ENCODE results near the gene MAG. TPM values are rescaled to one million over a fixed set of nuclear protein-coding genes. Genes with fewer than 3 reads are reported as not detected.

The MAG gene
- polyA plus RNA-seq, 12 donors = 0.11 to 1.3 (median 0.37) TPM; not detected in 4

DNA sequence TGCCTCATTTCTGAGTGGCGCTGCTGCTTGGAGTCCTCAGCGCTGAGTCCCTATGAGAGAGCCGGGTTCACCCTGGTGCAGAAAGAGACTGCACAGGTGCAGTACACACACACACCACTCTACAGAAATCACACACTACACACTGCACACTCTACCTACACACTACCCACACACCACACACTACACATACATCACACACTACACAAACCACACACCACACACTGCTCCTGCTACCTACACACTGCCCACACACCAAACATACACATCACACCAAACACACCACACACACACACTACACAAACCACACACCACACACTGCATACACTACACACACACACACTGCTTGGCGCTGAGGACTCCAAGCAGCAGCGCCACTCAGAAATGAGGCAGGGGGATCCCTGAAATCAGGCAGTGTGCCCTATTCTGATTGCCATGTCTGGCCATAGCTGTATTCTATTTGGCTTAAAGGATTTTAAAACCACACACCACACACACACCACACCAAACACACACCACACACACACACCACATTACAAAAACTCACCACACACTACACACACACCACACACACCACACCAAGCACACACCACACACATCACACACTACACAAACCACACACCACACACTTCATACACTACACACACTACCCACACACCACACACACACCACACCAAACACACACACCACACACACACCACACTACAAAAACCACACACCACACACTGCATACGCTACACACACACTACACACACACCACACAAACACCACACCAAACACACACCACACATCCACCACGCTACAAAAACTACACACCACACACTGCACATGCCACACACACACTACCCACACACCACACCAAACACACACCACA, 4.9 kb downstream of the MAG start:
- DNase-seq = no peak

DNA sequence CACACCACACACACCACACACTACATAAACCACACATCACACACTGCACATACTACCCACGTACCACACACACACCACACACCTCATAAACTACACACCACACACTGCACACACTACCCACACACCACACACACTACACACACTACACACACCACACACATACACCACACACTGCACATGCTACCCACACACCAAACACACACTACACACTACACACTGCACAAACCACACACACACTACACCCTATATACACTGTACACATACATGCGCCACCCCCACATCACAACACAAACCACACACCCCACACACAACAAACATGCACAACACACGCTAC, 5.5 kb downstream of the MAG start:
- no peak for DNase-seq

DNA sequence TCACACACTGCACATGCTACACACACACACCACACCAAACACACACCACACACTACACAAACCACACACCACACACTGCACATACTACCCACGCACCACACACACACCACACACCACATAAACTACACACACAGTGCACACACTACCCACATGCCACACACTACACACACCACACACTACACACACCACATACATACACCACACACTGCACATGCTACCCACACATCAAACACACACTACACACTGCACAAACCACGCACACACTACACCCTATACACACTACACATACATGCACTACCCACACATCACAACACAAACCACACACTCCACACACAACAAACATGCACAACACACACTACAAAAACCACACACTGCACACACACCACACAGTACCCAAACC, 6.0 kb downstream of the MAG start:
- DNase-seq = no peak

DNA sequence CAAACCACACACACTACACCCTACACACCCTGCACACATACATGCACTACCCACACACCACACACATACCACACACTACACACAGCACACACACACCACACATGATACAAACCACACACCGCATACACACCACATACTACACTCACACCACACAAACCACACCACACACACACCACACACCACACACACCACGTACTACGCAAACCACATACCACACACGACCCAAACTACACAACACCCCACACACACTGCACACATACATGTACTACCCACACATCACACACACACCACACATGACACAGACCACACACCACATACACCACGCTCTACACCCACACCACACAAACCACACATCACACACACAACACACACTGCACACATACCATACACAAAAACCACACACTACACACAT, 6.6 kb downstream of the MAG start:
- DNase-seq = no peak

DNA sequence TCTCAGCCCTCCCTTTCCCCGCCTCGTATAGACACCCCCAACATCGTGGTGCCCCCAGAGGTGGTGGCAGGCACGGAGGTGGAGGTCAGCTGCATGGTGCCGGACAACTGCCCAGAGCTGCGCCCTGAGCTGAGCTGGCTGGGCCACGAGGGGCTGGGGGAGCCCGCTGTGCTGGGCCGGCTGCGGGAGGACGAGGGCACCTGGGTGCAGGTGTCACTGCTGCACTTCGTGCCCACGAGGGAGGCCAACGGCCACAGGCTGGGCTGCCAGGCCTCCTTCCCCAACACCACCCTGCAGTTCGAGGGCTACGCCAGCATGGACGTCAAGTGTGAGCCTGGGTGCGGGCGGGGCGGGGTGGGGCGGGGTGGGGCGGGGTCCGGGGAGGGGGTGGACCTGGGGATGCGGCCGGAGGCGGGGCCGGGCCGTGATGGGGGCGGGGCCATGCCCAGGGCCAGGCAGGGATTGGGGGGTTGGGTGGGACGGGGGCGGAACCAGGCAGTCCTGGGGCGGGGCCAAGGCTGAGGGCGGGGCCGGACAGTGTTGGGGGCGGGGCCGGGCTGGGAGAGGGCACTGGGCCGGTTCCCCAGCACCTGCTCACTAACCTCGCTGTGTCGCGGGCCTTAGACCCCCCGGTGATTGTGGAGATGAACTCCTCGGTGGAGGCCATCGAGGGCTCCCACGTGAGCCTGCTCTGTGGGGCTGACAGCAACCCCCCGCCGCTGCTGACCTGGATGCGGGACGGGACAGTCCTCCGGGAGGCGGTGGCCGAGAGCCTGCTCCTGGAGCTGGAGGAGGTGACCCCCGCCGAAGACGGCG, 7.8 kb downstream of the MAG start:
- DNase-seq = no peak

DNA sequence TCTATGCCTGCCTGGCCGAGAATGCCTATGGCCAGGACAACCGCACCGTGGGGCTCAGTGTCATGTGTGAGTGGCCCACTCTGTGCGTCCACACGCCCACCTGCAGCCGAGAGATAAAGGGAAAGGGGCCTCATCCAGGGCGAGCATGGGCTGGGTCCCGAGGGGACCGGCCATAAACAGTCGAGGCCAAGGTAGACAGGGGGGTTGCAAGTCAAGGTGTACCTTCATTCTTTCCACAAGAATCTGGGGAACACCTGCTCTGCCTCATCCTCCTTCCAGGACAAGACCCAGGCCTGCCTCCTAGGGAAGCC, 8.3 kb downstream of the MAG start:
- DNase-seq = no peak

DNA sequence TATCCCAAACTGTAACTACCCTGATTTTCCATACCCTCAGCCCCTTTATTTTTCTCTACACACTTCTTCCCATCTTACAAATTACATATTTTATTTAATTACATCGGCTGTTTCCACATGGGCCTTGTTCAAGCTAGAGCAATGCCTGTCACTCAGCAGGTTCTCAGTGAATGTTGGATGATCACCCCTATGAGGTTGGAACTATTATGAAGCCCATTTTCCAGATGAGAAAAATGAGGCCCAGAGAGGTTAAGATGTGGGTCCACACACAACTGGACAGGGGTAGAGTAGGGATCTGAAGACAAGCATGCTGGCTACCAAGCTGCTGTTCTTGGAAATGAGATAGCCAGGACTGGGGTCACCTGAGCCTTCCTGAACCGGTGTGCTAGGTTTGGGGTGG, 10.0 kb downstream of the MAG start:
- no peak for DNase-seq

DNA sequence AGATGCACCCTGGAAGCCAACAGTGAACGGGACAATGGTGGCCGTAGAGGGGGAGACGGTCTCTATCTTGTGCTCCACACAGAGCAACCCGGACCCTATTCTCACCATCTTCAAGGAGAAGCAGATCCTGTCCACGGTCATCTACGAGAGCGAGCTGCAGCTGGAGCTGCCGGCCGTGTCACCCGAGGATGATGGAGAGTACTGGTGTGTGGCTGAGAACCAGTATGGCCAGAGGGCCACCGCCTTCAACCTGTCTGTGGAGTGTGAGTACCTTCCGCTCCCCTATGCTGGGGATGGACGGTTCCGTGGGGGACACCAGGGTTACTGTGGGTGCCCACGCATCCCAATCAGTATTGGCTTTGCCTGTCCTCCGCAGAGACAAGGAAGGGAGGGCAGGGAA, 10.5 kb downstream of the MAG start:
- DNase-seq = no peak

DNA sequence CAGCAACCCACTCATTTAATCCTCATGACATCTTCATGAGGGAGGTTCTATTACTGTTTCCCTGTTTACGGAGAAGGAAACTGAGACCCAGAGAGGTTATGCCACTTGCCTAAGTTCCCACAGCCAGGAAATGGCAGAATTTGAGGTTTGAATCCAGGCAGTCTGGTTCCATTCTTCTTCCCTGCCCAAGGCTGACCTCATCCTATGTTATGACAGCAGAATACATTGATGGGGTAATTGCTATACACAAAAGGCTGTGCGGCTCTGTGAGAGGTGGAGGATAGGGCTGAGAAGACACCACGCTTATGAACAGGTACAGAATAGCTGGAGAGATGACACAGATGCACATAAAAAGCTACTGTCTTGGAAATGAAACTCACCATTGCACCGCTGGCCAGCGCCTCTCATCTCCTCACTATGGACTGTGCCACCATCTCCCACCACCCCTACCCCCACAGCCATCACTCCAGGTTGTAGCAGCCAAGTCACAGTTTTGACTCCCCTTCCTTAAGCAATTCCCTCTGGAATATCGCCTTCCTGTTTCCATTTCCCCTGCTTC, 11.5 kb downstream of the MAG start:
- DNase-seq = no peak

DNA sequence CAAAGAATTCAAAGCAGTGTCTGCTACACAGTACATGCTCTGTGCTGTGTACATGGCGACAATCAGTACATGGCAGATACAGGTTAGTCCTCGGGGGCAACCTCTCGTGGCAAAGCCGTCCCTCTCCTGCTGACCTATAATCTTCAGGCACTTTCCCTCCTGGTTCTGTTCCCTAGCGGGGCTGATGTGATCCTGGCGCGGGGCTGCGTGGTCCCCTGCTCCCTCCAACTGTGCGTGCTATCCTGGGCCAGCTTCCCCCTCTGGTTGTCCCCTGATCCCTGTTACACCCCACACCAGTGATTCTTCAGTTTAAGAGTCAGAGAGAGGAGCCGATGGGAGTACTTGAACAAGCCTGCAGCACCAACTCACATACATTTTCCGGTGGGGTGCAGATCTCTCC, 12.1 kb downstream of the MAG start:
- no peak for DNase-seq

DNA sequence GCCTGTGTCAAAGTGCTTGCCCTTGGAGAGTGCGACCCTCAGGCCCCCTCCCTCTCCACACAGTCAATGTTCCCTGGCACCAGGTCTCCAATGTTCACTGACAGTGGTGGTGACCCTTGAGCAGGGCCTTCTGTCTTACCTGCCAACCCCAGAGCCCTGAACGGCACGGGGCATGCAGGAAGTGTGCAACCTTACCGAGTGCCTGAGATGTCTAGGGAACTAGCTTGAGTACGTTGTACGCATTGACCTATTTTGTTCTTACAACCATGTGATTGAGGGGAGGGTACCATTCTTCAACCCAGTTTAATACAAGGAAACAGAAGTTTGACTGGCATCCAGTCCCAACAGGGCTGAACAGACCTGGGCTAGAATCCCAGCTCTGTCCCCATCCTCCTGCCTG, 13.2 kb downstream of the MAG start:
- no peak for DNase-seq

DNA sequence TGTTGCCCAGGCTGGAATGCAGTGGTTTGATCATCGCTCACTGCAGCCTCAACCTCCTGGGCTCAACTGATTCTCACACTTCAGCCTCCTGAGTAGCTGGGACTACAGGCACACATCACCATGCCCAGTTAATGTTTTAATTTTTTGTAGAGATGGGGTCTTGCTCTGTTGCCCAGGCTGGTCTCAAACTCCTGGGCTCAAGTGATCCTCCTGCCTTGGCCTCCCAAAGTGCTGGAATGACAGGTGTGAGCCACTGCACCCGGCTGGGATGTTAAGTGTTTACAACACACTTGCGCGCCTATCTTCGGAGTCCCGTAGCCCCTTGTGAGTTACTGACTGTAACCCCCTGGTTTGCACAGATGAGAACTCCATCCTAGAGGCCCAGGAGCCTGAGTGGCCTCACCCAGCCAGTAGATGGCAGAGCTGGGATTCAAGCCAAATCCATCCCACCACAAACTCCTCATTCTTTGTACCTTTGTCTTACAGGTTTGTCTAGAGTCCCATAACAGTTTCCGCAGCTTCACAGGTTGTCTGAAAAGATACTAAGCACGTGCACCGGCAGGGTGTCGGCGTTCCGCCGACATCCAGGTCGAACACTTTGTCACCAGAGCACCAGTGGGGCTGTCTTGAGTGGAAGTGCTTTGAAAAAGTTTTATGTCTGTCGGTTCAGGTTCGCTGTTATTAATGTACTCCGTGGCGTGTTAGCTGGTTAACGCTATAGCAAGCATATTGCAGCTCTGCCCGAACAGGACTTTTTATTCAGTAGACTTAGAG, 14.7 kb downstream of the MAG start:
- no peak for DNase-seq

DNA sequence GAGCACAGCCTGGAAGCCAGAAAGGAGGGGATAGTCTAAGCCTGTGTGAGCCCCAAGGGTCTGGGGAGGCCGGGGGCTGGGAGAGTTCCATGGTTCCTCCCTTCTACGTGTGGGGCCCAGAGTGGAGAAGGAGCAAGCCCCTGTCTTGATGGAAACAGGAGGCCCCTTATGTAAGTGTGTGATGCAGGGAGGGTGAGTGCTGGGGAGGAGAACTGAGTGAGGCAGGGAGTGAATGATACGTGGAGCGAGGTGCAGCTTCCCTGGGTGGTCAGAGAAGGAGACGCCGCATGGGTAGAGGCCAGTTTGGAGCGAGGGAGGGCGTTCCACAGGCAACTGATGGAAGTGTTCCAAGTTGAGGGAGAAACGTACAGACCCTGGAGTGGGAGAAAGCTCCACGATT, 16.0 kb downstream of the MAG start:
- DNase-seq = peak; percentile 41

DNA sequence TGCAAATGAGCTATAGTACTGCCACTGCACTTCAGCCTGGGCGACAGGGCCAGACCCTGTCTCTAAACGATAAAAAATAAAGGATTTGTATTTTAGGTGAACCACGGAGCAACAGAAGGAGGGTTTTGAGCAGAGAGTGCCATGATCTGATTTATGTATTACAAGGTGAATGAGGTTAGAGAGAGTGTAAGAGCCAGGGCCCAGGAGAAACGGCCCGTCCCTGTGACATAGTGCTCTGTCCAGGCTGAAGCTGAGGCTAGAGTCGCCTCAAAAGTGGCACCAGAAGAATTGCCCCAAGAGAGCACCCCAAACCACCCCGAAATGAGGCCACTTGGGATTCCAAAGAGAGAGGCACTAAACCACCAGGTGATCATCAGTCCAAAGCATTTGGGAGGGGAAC, 16.9 kb downstream of the MAG start:
- DNase-seq = no peak

DNA sequence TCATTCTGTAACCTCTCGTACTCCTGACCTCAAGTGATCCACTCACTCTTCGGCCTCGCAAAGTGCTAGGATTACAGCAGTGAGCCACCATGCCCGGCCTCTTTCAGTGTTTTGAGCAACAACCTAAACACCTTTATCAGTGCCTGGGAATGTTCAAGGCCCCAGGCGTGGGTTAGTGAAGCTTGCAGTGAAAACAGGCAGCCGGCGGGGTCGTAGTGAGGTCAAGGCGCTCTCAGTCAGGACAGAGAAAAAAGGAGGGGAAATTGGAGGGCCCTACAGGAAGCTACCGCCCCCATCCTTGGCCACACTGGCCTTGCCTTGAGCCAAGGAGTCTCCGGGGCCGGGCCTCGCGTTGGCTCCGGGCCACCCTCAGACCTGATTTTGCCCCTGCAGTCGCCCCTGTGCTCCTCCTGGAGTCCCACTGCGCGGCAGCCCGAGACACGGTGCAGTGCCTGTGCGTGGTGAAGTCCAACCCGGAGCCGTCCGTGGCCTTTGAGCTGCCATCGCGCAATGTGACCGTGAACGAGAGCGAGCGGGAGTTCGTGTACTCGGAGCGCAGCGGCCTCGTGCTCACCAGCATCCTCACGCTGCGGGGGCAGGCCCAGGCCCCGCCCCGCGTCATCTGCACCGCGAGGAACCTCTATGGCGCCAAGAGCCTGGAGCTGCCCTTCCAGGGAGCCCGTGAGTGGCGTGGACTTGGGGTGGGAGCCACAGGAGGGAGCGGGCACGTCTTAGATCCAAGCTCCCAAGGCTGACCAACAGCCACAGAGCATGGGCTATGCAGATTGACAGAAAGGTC, 17.7 kb downstream of the MAG start:
- DNase-seq = peak; percentile 47

DNA sequence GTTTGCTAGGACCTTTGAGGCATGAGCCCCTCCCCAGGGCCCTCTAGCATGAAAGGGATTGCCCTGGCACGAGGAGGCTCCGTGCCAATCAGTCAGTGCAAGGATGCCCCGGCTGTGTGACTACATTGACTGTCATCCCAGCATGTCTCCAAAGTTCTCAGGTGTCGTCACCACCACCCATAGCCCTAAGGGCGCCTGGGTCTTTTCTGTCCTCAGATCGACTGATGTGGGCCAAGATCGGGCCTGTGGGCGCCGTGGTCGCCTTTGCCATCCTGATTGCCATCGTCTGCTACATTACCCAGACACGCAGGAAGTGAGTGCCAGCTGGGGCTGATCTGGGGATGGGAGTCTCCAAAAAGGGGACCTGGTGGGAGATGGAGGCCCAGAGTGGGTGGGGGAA, 18.4 kb downstream of the MAG start:
- DNase-seq = no peak

DNA sequence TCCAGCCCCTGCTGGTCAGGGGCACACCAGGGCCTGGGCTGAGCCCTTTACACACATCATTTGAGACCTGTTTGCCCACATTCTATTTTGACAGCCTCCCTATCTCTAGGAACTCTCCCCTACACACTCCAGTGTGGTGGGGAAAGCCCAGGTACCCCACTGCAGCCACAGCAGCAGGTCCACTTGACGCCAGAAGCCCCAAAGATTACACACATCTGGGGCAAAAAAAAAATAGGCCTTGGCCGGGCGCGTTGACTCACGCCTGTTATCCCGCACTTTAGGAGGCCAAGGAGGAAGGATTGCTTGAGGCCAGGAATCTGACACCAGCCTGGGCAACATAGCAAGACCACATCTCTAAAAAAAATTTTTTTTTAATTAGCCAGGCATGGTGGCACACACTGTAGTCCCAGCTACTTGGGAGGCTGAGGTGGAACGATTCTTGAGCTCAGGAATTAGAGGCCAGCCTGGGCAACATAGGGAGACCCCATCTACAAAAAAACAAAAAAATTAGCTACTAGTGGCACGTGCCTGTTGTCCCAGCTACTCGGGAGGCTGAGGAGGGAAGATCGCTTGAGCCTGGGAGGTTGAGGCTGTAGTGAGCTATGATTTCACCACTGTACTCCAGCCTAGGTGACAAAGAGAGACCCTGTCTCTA, 19.0 kb downstream of the MAG start:
- no peak for DNase-seq

DNA sequence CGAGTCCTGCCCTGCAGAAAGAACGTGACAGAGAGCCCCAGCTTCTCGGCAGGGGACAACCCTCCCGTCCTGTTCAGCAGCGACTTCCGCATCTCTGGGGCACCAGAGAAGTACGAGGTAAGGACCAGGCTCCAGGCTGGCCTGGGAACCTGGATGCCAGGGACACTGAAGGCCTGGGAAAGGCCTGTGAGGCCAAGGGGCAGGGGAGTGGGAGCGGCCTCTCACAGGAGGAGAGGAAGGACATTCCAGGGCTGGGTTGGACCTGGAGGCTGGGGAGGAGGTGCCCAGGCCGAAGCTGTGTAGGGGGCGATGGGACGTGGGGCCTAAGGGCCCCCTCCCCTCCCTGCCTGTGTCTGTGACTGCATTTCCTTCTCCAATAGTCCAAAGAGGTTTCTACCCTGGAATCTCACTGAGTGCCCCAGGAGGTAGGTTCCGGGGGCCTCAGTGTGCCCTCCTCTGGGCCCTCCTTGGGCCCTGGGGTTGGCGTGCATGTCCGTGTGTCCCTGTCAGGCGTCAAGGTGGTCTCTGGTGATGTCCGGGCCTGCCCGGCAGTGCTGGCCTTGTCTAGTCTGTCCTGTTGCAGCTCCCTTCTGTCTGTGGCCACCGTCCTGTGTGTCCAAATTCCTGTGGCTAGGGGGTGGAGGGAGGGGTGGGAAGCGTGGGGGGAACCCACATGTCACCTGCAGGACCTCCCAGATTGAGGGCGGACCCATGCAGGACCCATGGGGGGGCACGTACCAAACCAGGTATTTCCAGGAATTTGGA, 20.1 kb downstream of the MAG start:
- DNase-seq = no peak

DNA sequence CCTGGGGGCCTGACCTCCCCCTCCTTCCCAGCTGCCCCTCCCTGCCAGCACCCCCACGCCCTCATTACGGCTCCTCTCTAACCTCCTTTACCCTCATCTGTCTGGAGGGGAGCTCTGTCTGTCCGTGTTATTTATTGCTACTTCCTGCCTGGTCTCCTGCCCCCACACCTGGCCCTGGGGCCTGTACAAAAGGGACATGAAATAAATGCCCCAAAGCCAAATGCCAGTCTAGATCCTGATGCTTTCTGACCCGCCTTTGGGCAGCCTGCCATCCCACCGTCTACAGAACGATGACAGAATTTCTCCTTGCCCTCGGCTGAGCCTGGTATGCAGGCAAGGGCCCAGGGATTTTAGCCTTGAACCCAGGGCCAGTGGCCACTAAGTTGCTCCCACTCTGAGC, 21.6 kb downstream of the MAG start:
- no peak for DNase-seq

DNA sequence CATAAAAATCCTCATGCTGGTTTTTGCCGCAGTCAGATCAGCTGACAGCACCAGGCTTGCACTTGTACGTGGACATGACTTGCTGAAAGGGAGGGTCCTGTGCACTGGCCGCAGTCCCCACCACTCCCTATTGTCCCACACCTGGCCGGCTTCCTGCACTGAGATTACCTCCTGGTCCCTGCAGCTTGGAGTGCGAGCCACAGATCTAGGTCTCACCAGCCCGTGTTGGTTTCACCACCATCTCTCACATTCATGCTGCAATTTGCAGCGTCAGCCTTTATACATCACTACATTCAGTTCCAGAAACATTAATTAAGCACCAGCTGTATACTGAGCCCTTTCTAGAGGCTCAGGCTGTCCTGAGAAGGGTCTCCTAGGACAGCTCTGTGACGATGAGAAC, 22.1 kb downstream of the MAG start:
- no peak for DNase-seq
